Measurements from ENCODE around the gene CFAP99.

CFAP99 gene

DNA sequence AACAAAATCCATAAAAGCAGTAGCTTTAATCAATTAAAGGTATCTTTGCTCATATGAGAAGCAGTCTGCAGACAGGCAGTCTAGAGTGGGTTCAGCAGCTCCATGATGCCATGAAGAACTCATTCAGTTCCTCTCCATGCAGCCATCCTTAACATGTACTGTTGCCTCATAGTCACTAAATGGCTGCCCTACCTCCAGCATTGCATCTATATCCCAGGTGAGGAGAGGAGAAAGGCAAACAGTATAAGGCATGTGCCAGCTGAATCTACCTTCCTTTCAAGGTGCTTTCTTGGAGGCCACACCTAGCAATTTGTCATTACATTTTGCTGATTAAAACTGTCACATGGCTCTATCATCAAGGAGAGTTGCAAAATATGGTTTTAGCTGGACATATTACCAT lies 13.2 kb downstream of the CFAP99 start:
- DNase-seq = no peak

GRCh38 chr4:2432991-2433530 lies 14.3 kb downstream of the CFAP99 start:
- peak; percentile 43 for DNase-seq

DNA sequence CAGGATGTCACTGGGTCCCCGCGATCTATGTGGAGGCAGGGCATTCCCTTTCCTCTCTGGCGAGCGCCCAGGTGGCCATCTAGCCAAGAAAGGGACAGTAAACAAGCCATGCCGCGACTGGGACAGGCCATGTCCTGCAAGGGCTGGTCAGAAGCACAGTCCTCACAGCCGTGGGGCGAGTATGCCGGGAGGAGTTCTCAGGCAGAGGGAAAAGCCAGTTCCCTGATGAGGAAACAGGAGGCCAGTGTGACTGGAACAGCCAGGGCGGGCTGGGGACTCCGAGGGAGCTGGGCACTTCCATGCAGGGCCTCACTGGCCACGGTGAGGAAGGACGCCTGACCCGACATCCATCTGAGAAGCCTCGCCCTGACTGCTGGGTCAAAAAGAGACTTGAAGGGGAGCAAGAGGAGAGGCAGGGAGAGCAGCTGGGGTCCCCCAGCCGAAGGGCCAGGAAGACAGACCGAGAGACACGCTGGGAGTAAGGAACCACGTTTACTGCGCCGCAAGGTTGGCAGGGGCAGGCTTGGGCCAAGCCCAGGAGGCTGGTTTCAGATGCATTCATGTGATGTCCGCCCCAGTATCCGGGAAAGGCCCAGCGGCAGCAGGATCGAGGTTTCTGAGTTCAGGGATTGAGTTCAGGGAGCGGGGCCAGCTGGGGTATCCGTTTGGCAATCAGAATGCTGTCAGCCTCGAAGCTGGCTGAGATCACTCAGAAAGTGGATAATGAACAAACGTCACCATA lies 15.0 kb downstream of the CFAP99 start:
- DNase-seq = no peak

DNA sequence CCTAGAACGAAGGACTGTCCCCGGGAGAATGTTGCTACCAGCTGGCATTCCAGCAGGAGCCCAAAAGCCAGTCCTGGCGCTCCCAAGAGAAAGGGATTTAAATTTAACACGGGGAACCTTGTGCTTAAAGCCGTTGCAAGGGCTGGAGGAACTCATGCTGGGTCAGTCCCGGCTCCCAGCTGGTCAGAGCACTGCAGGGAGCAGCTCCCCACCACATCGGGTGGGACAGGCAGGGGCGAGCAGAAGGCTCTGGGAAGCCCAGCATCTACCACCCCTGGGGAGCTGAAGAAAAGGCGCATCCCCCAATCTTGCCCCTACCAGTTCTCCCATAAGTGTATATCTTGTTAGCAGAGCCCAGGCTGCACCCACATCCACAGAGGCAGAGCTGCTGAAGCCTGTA lies 15.7 kb downstream of the CFAP99 start:
- no peak for DNase-seq

DNA sequence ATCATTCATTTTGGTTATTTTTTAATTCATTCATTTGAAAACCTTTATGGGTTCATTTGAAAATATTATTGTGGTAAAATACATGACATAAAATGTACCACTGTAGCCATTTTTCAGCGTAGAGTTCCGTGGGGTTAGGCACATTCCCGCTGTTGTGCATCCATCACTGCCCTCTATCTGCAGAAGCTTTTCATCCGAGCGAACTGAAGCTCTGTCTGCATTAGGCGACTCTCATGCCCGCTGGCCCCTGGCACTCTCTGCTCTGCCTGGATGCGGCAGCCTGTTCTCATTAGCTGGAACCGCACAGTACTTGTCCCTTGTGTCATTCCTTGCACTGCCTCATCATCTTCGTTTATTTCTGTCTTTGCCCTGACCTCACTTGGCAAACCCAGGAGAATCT lies 17.5 kb downstream of the CFAP99 start:
- peak; percentile 16 for DNase-seq

DNA sequence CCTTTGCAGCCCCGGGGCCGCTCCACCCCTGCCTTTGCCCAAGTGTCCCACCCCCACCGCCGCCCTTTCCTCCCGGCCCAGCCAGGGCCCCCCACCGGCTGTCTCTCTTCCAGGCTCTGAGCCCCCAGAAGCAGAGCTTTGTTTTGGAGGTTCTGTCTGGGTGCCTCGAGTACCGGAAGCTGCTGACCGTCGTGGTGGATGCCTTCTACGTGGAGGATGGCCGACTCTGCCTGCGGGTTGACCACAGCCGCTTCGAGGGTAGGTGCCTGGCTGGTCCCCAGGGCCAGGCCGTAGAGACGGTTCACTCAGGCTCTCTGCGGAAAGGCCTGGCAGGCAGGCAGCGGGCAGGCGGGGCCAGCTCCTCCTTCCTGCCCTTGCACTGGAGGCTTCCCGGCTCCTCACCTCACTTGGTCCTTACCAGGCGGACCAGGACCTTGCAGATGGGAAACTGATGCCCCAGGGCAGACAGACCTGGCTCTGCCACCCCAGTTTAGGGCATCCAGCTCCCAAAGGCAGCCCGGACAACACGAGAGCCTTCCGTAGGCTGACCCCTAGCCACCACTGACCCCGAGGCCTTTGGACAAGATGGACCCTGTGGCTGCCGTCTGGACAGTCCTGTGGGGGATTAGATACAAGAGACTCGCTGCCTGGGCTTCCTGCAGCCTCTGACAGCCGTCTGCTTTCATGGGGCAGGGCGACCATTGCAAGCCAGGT lies 18.2 kb downstream of the CFAP99 start:
- DNase-seq = no peak

DNA sequence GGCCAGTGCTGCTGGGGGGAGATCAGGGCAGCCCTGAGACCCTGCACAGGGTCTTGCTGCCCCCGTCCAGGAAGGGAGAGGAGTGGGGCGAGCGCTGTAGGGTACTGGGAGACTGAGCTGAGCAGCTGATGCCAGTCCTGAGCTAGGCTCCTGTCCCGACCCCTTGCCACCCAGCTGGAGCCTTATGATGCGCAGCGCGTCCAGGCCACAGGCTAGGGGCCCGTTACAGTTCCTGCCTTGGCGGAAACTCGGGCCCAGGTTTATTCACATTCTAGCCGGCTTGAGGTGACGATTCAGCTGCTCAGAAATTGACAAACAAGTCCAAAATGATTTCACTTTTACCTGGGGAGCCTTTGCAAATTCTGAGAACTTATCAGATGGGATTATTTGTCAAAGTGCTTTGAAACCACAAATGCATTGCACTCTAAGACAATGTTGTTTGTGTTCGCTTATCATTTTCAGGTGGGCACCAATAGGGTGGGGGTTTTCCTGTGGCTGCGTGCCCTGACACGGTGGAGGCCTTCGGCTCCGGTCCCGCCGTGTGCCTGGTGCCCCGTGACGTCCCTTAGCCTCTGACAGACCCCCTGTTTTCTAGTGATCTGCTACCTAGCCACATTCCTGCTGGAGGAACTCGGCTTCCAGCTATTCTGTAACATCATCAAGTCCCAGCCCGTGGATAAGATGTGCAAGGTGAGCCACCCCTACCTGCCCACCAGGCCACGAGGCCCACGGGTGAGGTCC lies 18.9 kb downstream of the CFAP99 start:
- no peak for DNase-seq

DNA sequence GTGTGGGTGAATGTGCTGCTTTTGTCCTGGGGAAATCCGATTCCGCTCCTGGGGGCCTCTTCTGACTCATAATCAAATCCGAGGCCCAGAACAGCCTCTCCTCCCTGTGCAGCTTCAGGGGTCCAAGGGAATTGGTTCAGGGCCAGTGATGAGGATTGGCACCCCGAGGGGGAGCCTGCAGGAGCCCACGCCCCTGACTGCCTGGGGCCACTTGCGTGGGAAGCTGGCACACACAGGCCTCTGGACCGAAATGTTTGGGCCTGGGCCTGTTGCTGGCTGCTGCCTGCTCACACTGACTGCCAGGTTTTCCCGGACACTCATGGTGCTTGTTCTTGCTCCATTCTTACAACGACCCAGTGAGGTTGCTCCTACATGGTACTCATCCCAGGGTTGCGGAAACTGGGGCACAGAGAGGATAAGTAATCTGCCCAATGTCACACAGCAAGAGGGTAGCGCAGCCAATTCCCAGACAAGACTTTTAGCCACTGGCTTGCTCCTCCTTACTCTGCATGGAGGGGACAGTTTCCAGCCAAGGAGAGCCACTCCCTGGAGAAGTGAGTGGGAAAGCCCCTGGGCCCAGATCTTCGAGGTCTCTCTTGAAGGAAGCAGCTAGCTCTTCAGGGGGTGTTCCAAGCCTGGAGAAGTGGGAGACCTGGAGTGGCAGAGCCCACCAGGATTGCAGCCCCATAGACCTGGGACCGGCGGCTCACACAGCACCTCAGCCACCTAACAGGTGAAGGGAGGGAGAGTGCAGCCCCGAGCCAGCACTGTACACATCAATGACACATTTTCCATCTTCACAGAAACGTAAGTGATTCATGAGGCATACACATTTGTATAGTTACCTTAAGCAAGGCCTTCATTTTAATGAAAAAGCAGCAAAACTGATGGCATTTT lies 20.3 kb downstream of the CFAP99 start:
- no peak for DNase-seq

- peak; percentile 54 for DNase-seq
Observed at GRCh38 chr4:2441393-2442174, 22.8 kb downstream of the CFAP99 start.

GRCh38 chr4:2442175-2442993 lies 23.6 kb downstream of the CFAP99 start:
- no peak for DNase-seq

GRCh38 chr4:2443061-2443730 lies 24.4 kb downstream of the CFAP99 start:
- DNase-seq = no peak

GRCh38 chr4:2443956-2444740 lies 25.4 kb downstream of the CFAP99 start:
- no peak for DNase-seq

DNA sequence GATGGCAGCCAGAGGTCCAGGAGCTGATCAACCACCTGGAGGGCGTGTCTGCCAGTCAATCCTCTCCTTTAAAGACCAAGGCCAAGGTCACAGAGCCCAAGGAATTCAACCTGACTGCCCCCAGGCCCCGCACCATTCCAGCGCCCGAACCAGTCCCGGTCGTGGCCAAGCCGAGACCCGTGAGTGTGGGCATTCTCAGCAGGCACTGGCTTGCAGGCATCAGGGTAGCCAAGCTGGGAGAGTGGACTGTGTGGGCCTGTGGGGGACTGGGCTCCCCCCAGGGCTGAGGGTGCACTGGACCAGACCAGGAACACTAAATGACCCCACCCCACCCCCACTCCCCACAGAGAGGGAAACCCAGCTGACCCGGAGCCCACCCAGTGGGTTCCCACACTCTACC lies 26.4 kb downstream of the CFAP99 start:
- no peak for DNase-seq

DNA sequence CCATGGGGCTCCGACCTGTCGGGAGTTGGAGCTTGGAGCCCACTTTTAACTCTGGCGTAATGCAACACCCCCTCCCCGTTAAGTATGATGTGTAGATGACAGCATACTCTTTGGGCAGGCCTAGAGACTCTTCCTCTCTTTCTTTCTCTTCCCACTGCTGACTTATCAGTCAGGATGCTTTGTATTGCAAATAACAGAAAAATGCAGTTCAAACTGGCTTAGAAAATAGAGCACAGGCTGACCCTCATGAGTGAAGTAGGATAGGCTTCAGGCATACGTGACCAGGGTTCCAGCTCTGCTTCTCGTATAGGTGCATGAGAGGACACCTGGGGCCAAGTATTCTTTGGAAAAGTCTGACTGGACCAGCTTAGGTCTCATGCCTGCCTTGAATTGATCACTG lies 26.8 kb downstream of the CFAP99 start:
- DNase-seq = no peak

- no peak for DNase-seq
Observed at GRCh38 chr4:2446656-2447564, 28.2 kb downstream of the CFAP99 start.

DNA sequence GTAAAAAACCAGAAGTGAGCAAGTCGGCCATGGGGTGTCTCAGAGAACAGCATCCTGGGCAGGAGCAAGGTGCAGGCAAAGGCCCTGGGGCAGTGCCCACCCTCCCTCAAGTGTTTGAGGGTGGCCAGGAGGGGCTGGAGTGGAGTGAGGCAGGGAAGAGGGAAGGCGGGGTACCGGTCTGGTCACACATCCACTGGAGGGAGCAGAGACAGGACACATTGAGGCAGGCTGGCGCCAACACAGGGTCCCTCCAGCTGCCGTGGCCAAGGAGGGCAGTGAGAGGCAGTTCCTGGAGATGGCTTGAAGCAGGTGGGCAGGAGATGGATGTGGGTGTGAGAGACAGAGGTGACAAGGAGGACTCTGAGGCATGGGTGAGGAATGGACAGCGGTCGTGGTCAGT lies 29.8 kb downstream of the CFAP99 start:
- no peak for DNase-seq

DNA sequence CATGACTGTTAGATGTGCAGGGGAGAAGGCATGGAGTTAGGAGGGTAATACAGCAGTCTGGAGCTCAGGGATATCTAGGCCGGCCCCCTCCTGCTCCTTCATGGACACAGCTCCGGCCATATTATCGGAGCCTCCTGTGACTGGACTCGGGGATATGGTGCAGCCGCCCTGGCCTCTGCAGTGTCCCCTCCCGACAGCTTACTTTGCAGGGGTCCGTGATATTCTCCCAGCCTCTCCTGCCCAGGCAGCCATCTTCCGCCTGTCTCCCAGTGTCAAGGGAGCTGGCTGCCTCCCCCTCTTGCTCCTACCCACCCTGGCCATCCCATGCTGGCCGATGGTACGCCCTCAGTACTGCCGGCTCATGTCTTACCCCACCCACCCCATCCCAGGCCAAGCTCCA lies 30.3 kb downstream of the CFAP99 start:
- DNase-seq = no peak

All from fibroblast of skin of right biceps (primary cell).